ENCODE data around the gene EPHB4. TPM values are rescaled to one million over a fixed set of nuclear protein-coding genes. Genes with fewer than 3 reads are reported as not detected.
A peak's percentile ranks its signal among the peaks of the same experiment; 100 is the strongest.
"Not testable (repeated sequence)": the region's sequence is repeated elsewhere in the genome, so short reads cannot be mapped to it uniquely, and the experiment has no call there.

The EPHB4 gene
- total RNA-seq, 1 donor from 2014 or later = 7.7 TPM

- FAIRE-seq (no peak), DNase-seq (ENCODE audit: low spot score in 2 of 2) (peak in 1 of 2 donors; percentile 5)
These were observed 4.2 kb downstream of the EPHB4 start for GRCh38 chr7:100823140-100823525.

DNA sequence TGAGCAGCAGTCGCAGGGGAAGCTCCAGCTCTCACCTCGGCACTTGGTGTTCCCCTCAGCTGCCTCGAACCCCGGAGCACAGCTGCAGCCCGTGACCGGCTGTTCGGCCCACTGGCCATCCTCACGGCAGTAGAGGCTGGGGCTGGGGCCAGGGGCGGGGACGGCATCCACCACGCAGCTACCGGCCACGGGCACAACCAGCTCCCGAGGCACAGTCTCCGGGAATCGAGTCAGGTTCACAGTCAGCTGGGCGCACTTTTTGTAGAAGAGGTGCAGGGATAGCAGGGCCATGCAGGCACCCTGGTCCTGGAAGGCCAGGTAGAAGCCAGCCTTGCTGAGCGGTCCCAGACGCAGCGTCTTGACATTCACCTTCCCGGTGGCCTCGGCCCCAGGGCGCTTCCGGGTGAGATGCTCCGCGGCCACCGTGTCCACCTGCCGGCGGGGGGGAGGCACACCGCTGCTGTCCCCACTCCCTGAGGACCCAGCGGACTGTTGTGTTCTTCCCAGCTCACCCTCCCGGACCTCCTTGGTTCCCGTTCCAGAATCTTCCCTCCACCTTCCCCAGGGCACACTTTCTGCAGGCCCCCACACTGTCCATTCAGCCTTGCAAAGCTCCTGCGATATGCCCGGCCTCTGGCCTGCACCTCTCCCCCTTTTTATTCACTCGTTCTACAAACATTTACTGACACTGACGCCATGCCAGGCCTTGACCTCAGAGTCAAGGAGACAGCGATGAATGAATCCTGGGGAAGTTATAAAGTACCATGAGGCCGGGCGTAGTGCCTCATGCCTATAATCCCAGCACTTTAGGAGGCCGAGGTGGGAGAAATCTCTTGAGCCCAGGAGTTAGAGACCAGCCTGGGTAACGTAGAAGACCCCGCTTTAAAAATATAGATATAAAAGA, 4.8 kb downstream of the EPHB4 start:
- FAIRE-seq = no peak

GRCh38 chr7:100819586-100819985, 7.7 kb downstream of the EPHB4 start:
- no peak for DNase-seq (ENCODE audit: low spot score in 2 of 2)

More for the DNA sequence above, 4.8 kb downstream of the EPHB4 start:
- peak in 1 of 2 donors; percentile 8 for DNase-seq (ENCODE audit: low spot score in 2 of 2)

DNA sequence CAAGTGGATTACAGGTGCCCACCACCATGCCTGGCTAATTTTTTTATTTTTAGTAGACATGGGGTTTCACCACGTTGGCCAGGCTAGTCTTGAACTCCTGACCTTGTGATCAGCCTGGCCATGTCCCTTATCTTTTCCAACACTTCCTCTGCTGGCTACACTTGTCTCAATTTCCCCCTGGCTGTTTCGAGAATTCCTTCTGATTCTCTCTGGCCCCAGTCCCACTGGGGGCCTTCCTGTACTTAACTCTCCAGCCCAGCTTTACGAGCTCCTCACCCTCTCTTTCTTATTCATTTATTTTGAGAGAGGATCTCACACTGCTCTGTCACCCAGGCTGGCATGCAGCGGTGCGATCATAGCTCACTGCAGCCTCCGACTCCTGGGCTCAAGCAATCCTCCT, 8.5 kb downstream of the EPHB4 start:
- no peak for FAIRE-seq
- DNase-seq (ENCODE audit: low spot score in 2 of 2) = no peak

More at GRCh38 chr7:100819586-100819985, 7.7 kb downstream of the EPHB4 start:
- FAIRE-seq = no peak

DNA sequence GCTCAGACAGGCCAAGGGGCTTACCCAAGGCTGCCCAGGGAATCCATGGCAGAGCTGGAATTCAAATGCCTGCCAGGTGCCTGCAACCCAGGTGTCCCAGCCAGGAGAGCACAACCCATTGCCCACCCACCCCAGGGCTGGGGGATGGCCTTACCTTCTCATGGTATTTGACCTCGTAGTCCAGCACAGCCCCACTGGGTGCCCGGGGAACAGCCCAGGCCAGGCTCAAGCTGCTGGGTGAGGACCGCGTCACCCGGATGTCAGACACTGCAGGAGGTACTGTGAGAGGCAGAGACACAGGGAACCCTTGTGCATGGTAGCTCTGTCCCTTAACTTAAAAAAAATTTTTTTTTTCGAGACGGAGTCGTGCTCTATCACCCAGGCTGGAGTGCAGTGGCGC, 9.0 kb downstream of the EPHB4 start:
- no peak for FAIRE-seq

DNA sequence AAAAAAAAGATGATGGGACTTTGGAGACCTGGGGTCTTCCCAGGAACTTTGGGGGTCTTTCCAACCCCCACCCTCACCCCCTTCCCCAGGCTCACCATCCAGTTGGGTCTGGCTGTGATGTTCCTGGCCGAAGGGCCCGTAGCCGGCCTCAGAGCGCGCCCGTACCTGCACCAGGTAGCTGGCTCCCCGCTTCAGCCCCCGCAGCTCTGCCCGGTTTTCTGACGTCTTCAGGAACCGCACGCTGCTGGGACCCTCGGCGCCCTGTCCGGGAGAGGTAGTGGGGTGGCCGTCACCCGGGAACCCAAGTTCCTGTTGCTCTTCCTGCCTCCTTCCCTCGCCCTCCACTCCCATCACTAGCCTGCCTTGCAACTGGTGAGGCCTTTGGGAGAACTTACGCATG, 10.2 kb downstream of the EPHB4 start:
- FAIRE-seq = no peak
- no peak for DNase-seq (ENCODE audit: low spot score in 2 of 2)

More for the DNA sequence above, 9.0 kb downstream of the EPHB4 start:
- no peak for DNase-seq (ENCODE audit: low spot score in 2 of 2)

DNA sequence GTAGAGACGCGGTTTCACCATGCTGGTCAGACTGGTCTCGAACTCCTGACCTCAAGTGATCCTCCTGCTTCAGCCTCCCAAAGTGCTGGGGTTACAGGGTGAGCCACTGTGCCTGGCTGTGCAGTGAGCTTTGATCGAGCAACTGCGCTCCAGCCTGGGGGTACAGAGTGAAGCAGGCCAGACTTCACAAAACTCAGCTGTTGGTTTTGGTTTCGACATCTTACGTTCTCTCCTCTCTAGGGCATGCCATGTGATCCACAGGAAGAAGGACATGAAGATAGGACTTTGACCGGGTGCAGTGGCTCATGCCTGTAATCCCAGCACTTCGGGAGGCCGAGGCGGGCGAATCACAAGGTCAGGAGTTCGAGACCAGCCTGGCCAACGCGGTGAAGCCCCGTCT, 10.8 kb downstream of the EPHB4 start:
- FAIRE-seq; DNase-seq (ENCODE audit: low spot score in 2 of 2): not testable (repeated sequence)

- no peak for DNase-seq (ENCODE audit: low spot score in 2 of 2)
- no peak for FAIRE-seq
These were observed 14.6 kb downstream of the EPHB4 start for GRCh38 chr7:100812729-100813128.

DNA sequence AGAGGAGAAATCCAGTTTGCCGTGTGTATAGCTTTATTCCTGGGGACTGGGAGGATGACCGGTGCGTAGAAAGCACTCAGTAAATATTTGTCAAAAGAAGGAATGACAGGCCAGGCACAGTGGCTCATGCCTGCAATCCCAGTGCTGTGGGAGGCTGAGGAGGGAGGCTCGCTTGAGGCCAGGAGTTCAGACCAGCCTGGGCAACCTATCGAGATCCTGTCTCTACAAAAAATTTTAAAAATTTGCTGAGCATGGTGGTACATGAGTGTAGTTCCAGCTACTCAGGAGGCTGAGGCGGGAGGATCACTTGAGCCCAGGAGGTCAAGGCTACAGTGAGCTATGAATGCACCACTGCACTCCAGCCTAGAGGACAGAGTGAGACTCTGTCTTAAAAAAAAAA, 15.8 kb downstream of the EPHB4 start:
- no peak for FAIRE-seq
- no peak for DNase-seq (ENCODE audit: low spot score in 2 of 2)

DNA sequence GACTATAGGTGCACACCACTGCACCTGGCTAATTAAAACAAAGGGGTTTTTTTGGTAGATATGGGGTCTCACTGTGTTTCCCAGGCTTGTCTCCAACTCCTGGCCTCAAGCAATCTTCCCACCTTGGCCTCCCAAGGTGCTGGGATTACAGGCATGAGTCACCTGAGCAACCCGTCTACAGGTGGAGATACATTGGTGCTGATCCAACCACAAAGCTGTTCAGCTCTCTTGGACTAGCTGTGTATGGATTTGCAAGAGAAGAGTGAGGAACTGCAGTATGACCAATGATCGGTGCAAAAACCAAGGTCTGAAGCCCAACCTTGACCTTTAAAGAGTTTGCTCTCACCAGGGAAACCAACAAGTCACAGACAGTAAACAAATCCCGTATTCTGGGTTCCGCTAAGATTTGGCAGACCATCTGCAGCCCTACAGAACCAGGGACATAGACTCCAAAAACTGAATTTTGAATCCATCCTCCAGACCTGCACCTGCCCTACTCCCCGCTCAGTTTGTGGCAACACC, 18.9 kb downstream of the EPHB4 start:
- DNase-seq (ENCODE audit: low spot score in 2 of 2) (no peak), FAIRE-seq (no peak)

- DNase-seq (ENCODE audit: low spot score in 2 of 2); FAIRE-seq: not testable (repeated sequence)
These were observed 20.4 kb downstream of the EPHB4 start for GRCh38 chr7:100806883-100807282.

DNA sequence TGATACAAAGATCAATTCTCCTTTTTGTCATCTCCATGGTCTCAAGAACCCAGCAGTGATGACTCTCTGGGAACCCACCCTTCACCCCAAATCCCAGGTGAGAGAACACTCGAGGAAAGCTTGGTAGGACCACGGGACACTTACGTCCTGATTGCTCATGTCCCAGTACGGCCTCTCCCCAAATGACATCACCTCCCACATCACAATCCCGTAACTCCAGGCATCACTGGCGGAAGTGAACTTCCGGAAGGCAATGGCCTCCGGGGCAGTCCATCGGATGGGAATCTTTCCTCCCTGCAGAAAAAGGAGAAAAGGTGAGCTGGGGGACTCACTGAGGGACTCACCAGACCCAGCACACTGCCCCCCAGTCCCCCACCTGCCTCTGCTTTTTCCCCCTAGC, 21.0 kb downstream of the EPHB4 start:
- FAIRE-seq (no peak), DNase-seq (ENCODE audit: low spot score in 2 of 2) (no peak)

DNA sequence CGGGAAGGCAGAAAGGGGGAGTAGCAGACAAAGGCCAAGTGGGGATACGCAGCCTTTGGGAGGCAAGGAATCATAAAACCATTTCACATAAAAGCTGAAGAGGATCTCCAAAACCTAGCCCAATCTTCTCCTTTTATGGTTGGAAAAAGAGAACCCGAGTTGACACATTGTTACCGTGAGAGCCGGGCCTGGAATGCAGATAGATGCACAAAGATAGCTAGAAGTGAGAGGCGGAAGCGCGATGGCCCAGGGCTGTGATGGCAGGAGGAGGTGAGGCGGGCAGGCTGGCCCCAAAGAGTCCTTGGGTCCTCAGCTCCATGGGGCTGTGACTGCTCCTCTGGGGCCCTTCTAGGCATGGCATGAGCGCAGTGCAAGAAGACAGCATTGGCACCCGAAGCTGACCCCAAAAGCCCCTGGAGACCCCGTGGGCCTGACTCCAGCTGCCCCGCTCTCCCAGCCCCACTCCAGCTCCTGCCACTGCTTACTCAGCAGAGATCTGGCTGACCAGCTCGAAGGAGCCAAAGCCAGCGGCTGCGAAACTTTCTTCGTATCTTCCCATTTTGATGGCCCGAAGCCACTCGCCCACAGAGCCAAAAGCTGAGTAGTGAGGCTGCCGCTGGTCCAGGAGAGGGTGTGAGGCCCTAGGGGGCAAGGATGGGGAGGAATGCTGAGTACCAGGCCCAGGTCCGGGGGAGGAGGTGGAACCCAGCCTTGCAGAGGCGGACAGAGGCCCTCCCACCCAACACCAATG, 22.5 kb downstream of the EPHB4 start:
- FAIRE-seq = no peak
- no peak for DNase-seq (ENCODE audit: low spot score in 2 of 2)

GRCh38 chr7:100803398-100804161, 23.7 kb downstream of the EPHB4 start:
- DNase-seq (ENCODE audit: low spot score in 2 of 2) (peak; percentile 62 to 86), FAIRE-seq (no peak)

- no peak for DNase-seq (ENCODE audit: low spot score in 2 of 2)
- FAIRE-seq = no peak
These were observed 24.4 kb downstream of the EPHB4 start for GRCh38 chr7:100802951-100803350.

- no peak for FAIRE-seq
- no peak for DNase-seq (ENCODE audit: low spot score in 2 of 2)
These were observed 25.3 kb downstream of the EPHB4 start for GRCh38 chr7:100801833-100802568.

DNA sequence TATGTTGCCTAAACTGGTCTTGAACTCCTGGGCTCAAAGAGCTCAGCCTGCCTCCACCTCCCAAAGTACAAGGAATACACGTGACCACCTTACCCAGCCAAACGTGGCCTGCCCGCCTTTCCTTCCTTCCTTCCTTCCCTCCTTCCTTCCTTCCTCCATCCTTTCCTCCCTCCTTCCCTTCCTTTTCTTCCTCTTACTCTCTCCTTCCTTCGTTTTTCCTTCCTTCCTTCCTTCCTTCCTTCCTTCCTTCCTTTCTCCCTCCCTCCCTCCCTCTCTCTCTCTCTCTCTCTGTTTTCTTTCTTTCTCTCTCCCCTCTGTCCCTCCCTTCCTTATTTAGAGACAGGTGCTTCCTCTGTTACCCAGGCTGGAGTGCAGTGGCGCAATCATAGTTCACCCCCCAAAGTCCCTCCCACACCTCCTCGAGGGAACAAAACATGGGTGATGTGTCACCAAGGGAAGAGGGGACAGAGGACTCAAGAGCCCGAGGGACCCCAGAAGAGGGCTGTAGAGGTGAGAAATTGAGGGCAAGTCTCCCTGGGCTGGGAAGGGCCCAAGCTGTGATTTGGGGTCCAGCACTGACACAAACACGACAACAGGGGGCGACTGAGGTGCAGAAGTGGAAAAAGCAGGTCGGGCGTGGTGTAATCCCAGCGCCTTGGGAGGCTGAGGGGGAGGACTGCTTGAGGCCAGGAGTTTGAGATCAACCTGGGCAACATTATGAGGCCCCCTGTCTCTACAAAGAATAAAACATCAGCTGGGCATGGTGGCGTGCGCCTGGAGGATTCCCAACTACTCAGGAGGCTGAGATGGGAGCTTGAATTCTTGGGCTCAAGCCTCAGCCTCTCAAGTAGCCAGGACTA, 28.1 kb downstream of the EPHB4 start:
- FAIRE-seq = no peak
- no peak for DNase-seq (ENCODE audit: low spot score in 2 of 2)

- no peak for FAIRE-seq
- no peak for DNase-seq (ENCODE audit: low spot score in 2 of 2)
These were observed 32.6 kb downstream of the EPHB4 start for GRCh38 chr7:100794741-100795140.
